Measurements from ENCODE around the gene MED12L. TPM values are rescaled to one million over a fixed set of nuclear protein-coding genes. Genes with fewer than 3 reads are reported as not detected.

The MED12L gene
- total RNA-seq, 1 experiment from 2014 or later = 14.9 TPM

GRCh38 chr3:151387432-151387831 is 302.0 kb downstream of the MED12L start:
- no peaks in the 10 kb centered on the region for H3K27me3 ChIP-seq (ENCODE audit: insufficient read depth, low read length)
- Mint-ChIP-seq H3K27ac (no peak overlapping the region; a peak in 1 of 7 replicates), H3K36me3 (ENCODE audit: insufficient read depth in 1 of 3, low read depth in 3 of 3) (peaks cover 25 to 53% (median 32%) of the 10 kb centered on the region in 3 experiments), H3K4me1 (peaks cover 5 to 10% of the 10 kb centered on the region in 2 experiments), H3K4me3 (no peak overlapping the region), H3K9me3 (no peaks in the 10 kb centered on the region), H3K27me3 (ENCODE audit: low read depth) (no peaks in the 10 kb centered on the region)
- no CpG with 5 or more reads among the region's 5 CpGs for WGBS (ENCODE audit: extremely low coverage, insufficient read length, low lambda C conversion rate)
- no peak for TF ChIP-seq CTCF (conservative IDR thresholded peaks at IDR 0.05)
- no peak overlapping the region for H3K18ac ChIP-seq (ENCODE audit: insufficient read length, low read depth, low read length)
- no peak overlapping the region for H3K23ac ChIP-seq (ENCODE audit: insufficient read length, low read depth, low read length)
- no peaks in the 10 kb centered on the region for H3K79me1 ChIP-seq (ENCODE audit: insufficient read depth, low read depth, low read length, poor library complexity, severe bottlenecking)
- no peak overlapping the region for H3K27ac ChIP-seq (ENCODE audit: insufficient read length, low read depth, low read length)
- no peak overlapping the region for H3K56ac ChIP-seq (ENCODE audit: insufficient read length, low read depth, low read length)
- no peak overlapping the region for H2AK5ac ChIP-seq (ENCODE audit: insufficient read length, low read length)
- H4K8ac ChIP-seq (replicated peaks; ENCODE audit: insufficient read length, low read depth, low read length) = no peak overlapping the region
- no peak overlapping the region for H3K9ac ChIP-seq (ENCODE audit: extremely low read depth, insufficient read length, low read length)
- H3K4me2 ChIP-seq (ENCODE audit: insufficient read depth, insufficient read length, low read length) = no peak overlapping the region
- H2BK120ac ChIP-seq (ENCODE audit: low read depth, low read length, poor library complexity, severe bottlenecking) = no peak overlapping the region
- H4K91ac ChIP-seq (ENCODE audit: insufficient read length, low read depth, low read length) = no peak overlapping the region
- H4K20me1 ChIP-seq (ENCODE audit: control insufficient read depth, insufficient read depth, insufficient read length) = no peaks in the 10 kb centered on the region
- H2BK20ac ChIP-seq (ENCODE audit: low read depth, low read length, poor library complexity, severe bottlenecking) = no peak overlapping the region
- no peak overlapping the region for H3K4ac ChIP-seq (ENCODE audit: low read depth, low read length)
- H3K14ac ChIP-seq (ENCODE audit: insufficient read depth, low read length) = no peak overlapping the region
- H3K9me3 ChIP-seq (ENCODE audit: control insufficient read depth, low read depth, low read length) = no peaks in the 10 kb centered on the region
- H3K4me1 ChIP-seq (ENCODE audit: insufficient read depth, low read length) = no peaks in the 10 kb centered on the region; the same call in 1 of the 2 replicates
- no peak overlapping the region for H4K5ac ChIP-seq (ENCODE audit: insufficient read length, low read depth, low read length)
- H3T11ph ChIP-seq (ENCODE audit: low read length) = no peak overlapping the region
- H2BK15ac ChIP-seq (ENCODE audit: low read depth, low read length) = no peak overlapping the region
- no peaks in the 10 kb centered on the region for H3K79me2 ChIP-seq (ENCODE audit: insufficient read depth, low read length)
- no peaks in the 10 kb centered on the region for H3K23me2 ChIP-seq (ENCODE audit: insufficient read length, low read depth, low read length, poor library complexity, severe bottlenecking)
- DNase-seq = no peak
- H2BK5ac ChIP-seq (ENCODE audit: insufficient read length, low read length) = no peak overlapping the region
- no peak overlapping the region for H2BK12ac ChIP-seq (ENCODE audit: insufficient read length, low read depth, low read length)
- H2AFZ ChIP-seq (ENCODE audit: low read length) = no peak overlapping the region

Measured in H9 (cell line).